Natural killer cell treated with Interleukin-12 subunit alpha and Interleukin-12 subunit beta and Interleukin-15 and Interleukin-18, amount 100 ng/mL, for 72 hours (primary cell): ENCODE measurements around the gene ZFP36. TPM values are rescaled to one million over a fixed set of nuclear protein-coding genes. Genes with fewer than 3 reads are reported as not detected.

Source experiments
- ATAC-seq, 2 donors: fragments of 150-1000 bp; cut with Tn5 transposase in 1 of 2; sonication (Bioruptor Pico), chemical (Tn5 transposase) in 1 of 2; 2 replicates each; pipeline ENCODE4 v1.10.0; 2021
- DNase-seq: peaks from one replicate; pipeline ENCODE4 v3.0.0; 2022; ENCODE audit warnings: low spot score
- H3K27ac Mint-ChIP-seq, 2 donors: 1 replicate in 1 of 2; 2 replicates in 1 of 2; pipeline ENCODE4 v1.8.0; 2022; ENCODE audit warnings: mixed read lengths in 2 of 2, mild to moderate bottlenecking in 1 of 2, moderate library complexity in 1 of 2
- H3K27me3 Mint-ChIP-seq, 2 donors: 1 replicate in 1 of 2; 2 replicates in 1 of 2; pipeline ENCODE4 v1.8.0; 2022; ENCODE audit warnings: mixed read lengths in 2 of 2
- H3K36me3 Mint-ChIP-seq: one replicate; pipeline ENCODE4 v1.8.0; 2022; ENCODE audit warnings: mixed read lengths
- H3K4me1 Mint-ChIP-seq, 2 donors: 1 replicate in 1 of 2; 2 replicates in 1 of 2; pipeline ENCODE4 v1.8.0; 2022; ENCODE audit warnings: low read depth in 2 of 2, mixed read lengths in 2 of 2, mild to moderate bottlenecking in 1 of 2
- H3K4me3 Mint-ChIP-seq: one replicate; pipeline ENCODE4 v1.8.0; 2022; ENCODE audit warnings: mixed read lengths
- H3K9me3 Mint-ChIP-seq: 2 replicates; pipeline ENCODE4 v1.8.0; 2022; ENCODE audit warnings: mixed read lengths
- total RNA-seq, 2 donors: library from RNA; stranded (reverse); gene quantifications; one replicate each; pipeline ENCODE4 v1.2.3, GENCODE V29; 2022

ZFP36 gene
- total RNA-seq, 2 donors from 2014 or later: 11.2 to 27.8 TPM

DNA sequence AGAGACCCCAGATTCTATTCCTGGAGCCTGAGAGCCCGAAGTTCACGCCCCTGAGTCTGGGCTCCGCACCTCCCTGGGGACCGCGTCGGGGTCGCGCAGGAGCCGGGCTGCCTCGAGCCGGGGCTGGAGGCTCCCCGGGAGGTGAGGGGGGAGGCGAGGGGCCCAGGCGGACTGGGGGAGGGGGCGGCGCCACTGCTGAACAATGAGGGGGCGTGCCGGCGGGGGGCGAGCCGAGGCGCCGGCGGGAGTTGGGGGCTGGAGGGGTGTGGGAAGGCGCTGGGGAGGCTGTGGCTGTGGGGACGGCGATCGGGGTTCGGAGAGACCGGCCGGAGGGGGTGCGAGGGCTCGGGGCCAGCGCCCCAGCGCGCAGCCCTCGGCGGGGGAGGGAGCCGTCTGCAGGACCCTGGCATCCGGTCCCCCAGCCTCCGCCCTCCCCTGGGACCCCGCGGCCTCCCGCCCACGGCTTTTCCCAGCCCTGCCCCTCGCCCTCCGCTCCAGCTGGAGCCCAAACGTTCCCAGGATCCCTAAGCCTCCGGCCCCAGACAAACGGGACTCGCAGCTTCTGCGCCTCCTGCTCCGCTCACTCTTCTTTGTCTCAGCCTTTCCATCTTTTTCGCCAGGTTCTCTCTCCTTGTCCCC, 6.7 kb downstream of the ZFP36 start:
- Mint-ChIP-seq H3K4me1 (peaks cover 45 to 46% of the 10 kb centered on the region in 2 donors), H3K27ac (peak overlapping the region; percentile 76 to 78), H3K9me3 (no peaks in the 10 kb centered on the region), H3K27me3 (no peaks in the 10 kb centered on the region), H3K36me3 (peaks cover 6% of the 10 kb centered on the region), H3K4me3 (peak overlapping the region; percentile 81)
- ATAC-seq (no peak), DNase-seq (no peak)

- ATAC-seq (no peak), DNase-seq (no peak)
- Mint-ChIP-seq H3K9me3 (no peaks in the 10 kb centered on the region), H3K27me3 (no peaks in the 10 kb centered on the region), H3K27ac (peak overlapping the region; percentile 54 to 76), H3K4me3 (peak overlapping the region; percentile 81), H3K4me1 (peaks cover 39 to 40% of the 10 kb centered on the region in 2 donors), H3K36me3 (no peaks in the 10 kb centered on the region)
Observed at GRCh38 chr19:39413911-39414608, 7.4 kb downstream of the ZFP36 start.

GRCh38 chr19:39415111-39416046, 8.7 kb downstream of the ZFP36 start:
- DNase-seq: no peak
- Mint-ChIP-seq H3K27me3 (no peaks in the 10 kb centered on the region), H3K9me3 (no peaks in the 10 kb centered on the region), H3K27ac (no peak overlapping the region), H3K4me1 (peaks cover 34 to 36% of the 10 kb centered on the region in 2 donors), H3K36me3 (no peaks in the 10 kb centered on the region), H3K4me3 (no peak overlapping the region)
- ATAC-seq: no peak

GRCh38 chr19:39416152-39417120, 9.8 kb downstream of the ZFP36 start:
- Mint-ChIP-seq H3K4me1 (peaks cover 23 to 26% of the 10 kb centered on the region in 2 donors), H3K27me3 (no peaks in the 10 kb centered on the region), H3K27ac (no peak overlapping the region)

DNA sequence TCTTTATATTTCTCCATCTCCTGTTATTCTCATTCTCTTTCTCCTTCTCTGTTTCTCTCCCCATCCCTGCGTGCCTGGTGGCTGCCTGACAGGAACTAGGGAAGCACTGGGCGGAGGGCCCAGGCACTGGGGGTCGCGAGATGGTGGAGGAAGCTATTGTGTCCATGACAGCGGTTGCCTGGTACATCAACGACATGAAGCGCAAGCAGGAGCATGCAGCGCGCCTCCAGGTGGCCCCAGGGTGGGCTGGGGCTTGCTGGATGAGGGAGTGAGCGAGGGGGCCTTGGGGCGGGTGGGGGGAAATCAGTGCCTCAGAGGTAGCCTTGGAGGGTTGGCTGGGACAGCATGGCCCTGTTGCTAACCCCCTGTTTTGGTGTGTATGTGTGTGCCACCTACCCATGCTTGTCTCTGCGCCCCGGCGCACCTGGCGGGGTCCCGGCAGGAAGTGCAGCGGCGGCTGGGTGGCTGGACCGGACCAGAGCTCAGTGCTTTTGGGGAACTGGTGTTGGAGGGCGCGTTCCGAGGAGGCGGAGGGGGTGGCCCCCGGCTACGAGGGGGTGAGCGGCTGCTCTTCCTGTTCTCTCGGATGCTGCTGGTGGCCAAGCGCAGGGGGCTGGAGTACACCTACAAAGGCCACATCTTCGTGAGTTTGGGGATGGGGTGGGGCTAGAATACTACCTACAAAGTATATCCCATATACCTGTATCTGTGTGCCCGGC, 11.0 kb downstream of the ZFP36 start:
- H3K27ac Mint-ChIP-seq: no peak overlapping the region
- H3K27me3 Mint-ChIP-seq: no peaks in the 10 kb centered on the region
- DNase-seq: no peak
- H3K4me3 Mint-ChIP-seq: no peak overlapping the region
- H3K9me3 Mint-ChIP-seq: no peaks in the 10 kb centered on the region
- H3K36me3 Mint-ChIP-seq: no peaks in the 10 kb centered on the region
- peaks cover 14 to 17% of the 10 kb centered on the region in 2 donors for H3K4me1 Mint-ChIP-seq
- no peak for ATAC-seq

More at GRCh38 chr19:39416152-39417120, 9.8 kb downstream of the ZFP36 start:
- H3K9me3 Mint-ChIP-seq: no peaks in the 10 kb centered on the region
- ATAC-seq (no peak), DNase-seq (no peak)
- H3K36me3 Mint-ChIP-seq: no peaks in the 10 kb centered on the region
- H3K4me3 Mint-ChIP-seq: no peak overlapping the region

DNA sequence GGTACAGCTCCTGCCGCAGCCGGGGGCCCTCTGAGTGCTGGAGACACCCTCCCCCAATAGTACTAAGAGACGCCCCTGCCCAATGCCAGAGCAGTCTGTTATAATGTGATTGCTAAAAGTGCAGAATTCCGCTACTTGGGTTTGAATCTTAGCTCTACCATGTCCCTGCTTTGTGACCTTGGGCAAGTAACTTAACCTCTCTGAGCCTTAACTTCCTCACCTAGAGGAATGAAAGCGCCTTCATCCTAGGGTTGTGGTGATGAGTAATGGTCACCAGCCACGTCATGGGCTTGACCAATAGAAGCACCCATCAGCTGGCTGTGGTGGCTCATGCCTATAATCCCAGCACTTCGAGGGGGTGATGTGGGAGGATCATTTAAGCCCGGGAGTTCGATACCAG, 12.4 kb downstream of the ZFP36 start:
- H3K4me3 Mint-ChIP-seq: no peak overlapping the region
- no peaks in the 10 kb centered on the region for H3K27me3 Mint-ChIP-seq
- no peaks in the 10 kb centered on the region for H3K36me3 Mint-ChIP-seq
- no peaks in the 10 kb centered on the region for H3K9me3 Mint-ChIP-seq
- no peak overlapping the region for H3K27ac Mint-ChIP-seq
- no peak for ATAC-seq
- peaks cover 9 to 12% of the 10 kb centered on the region in 2 donors for H3K4me1 Mint-ChIP-seq
- DNase-seq: no peak

DNA sequence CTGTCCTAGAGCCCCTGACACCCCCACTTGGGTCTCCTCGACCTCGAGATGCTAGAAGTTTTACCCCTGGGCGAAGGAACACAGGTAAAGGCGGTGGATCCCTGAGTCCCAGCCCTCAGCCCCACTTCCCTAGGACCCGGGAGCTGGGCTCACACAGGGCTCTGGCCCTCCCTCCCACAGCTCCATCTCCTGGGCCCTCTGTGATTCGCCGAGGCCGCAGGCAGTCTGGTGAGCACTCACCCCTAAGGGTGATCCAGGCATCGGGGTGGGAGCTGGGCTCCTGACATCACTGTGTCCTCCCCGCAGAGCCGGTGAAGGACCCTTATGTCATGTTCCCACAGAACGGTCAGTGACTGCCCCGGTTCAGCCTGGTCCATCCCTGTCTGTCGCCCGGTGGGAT, 14.1 kb downstream of the ZFP36 start:
- Mint-ChIP-seq H3K4me1 (peaks cover 4 to 5% of the 10 kb centered on the region in 2 donors), H3K36me3 (no peaks in the 10 kb centered on the region), H3K4me3 (no peak overlapping the region), H3K9me3 (no peaks in the 10 kb centered on the region), H3K27ac (no peak overlapping the region), H3K27me3 (no peaks in the 10 kb centered on the region)
- DNase-seq (no peak), ATAC-seq (no peak)

GRCh38 chr19:39422020-39422419, 15.4 kb downstream of the ZFP36 start:
- DNase-seq (no peak), ATAC-seq (no peak)
- no peak overlapping the region for H3K4me3 Mint-ChIP-seq
- H3K4me1 Mint-ChIP-seq: peaks cover 6 to 11% of the 10 kb centered on the region in 2 donors
- no peaks in the 10 kb centered on the region for H3K36me3 Mint-ChIP-seq
- no peaks in the 10 kb centered on the region for H3K27me3 Mint-ChIP-seq
- H3K27ac Mint-ChIP-seq: no peak overlapping the region
- H3K9me3 Mint-ChIP-seq: no peaks in the 10 kb centered on the region

DNA sequence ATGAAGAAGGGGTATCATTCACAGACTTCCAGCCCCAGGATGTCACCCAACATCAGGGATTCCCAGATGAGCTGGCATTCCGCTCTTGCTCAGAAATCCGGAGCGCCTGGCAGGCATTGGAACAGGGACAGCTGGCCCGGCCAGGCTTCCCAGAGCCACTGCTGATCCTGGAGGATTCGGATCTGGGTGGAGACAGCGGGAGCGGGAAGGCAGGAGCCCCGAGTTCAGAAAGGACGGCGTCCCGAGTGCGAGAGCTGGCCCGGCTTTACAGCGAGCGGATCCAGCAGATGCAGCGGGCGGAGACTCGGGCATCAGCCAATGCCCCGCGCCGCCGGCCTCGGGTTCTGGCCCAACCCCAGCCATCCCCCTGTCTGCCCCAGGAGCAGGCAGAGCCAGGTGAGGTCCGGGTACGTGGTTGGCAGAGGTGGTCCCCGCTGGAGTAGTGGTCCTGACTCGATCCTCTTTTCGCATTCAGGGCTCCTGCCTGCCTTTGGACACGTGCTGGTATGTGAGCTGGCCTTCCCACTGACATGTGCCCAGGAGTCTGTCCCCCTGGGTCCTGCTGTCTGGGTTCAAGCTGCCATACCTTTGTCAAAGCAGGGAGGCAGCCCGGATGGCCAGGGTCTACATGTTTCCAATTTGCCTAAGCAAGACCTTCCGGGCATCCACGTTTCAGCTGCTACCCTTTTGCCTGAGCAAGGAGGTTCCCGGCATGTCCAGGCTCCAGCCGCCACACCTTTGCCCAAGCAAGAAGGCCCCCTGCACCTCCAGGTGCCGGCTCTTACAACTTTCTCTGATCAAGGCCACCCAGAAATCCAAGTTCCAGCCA, 16.8 kb downstream of the ZFP36 start:
- no peaks in the 10 kb centered on the region for H3K36me3 Mint-ChIP-seq
- H3K4me1 Mint-ChIP-seq: peaks cover 3 to 11% of the 10 kb centered on the region in 2 donors
- H3K27ac Mint-ChIP-seq: no peak overlapping the region
- ATAC-seq: no peak
- H3K27me3 Mint-ChIP-seq: no peaks in the 10 kb centered on the region
- DNase-seq: no peak
- H3K4me3 Mint-ChIP-seq: no peak overlapping the region
- no peaks in the 10 kb centered on the region for H3K9me3 Mint-ChIP-seq

GRCh38 chr19:39424934-39425333, 18.3 kb downstream of the ZFP36 start:
- Mint-ChIP-seq H3K9me3 (no peaks in the 10 kb centered on the region), H3K4me1 (peaks cover 3 to 11% of the 10 kb centered on the region in 2 donors), H3K36me3 (no peaks in the 10 kb centered on the region), H3K4me3 (no peak overlapping the region), H3K27ac (no peak overlapping the region), H3K27me3 (no peaks in the 10 kb centered on the region)
- DNase-seq (no peak), ATAC-seq (no peak)

DNA sequence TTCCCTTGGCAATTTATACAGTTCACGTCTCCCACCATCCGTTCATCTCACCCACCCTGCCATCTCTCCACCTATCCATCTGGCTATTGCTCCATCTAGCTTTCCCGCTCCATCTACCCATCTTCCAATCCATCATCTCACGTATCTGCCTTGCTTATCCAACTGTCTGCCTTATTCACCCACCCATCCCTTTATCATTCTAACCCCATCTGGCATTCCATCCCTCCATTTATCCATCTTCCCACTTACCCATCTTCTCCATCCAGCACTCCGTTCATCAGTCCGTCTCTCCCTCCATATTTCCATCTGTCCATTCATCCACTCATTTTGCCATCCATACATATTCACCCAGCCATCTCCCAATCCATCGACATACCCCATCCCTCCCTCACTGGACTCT, 19.1 kb downstream of the ZFP36 start:
- Mint-ChIP-seq H3K4me1 (peaks cover 3 to 16% of the 10 kb centered on the region in 2 donors), H3K27ac (no peak overlapping the region), H3K4me3 (no peak overlapping the region), H3K27me3 (no peaks in the 10 kb centered on the region), H3K9me3 (no peaks in the 10 kb centered on the region), H3K36me3 (no peaks in the 10 kb centered on the region)
- DNase-seq (no peak), ATAC-seq (no peak)

- no peaks in the 10 kb centered on the region for H3K9me3 Mint-ChIP-seq
- no peak overlapping the region for H3K4me3 Mint-ChIP-seq
- no peaks in the 10 kb centered on the region for H3K36me3 Mint-ChIP-seq
- DNase-seq (no peak), ATAC-seq (no peak)
- no peaks in the 10 kb centered on the region for H3K27me3 Mint-ChIP-seq
- H3K4me1 Mint-ChIP-seq: peaks cover 3 to 20% of the 10 kb centered on the region in 2 donors
- no peak overlapping the region for H3K27ac Mint-ChIP-seq
Observed at GRCh38 chr19:39426170-39426569, 19.5 kb downstream of the ZFP36 start.
